ENCODE measurements around the gene FOXE3. TPM values are rescaled to one million over a fixed set of nuclear protein-coding genes. Genes with fewer than 3 reads are reported as not detected.

FOXE3 gene
- total RNA-seq, 2 donors from 2014 or later, result not detected

GRCh38 chr1:47406966-47407365, 9.1 kb upstream of the FOXE3 start:
- Histone ChIP-seq H3K9me3 (no peaks in the 10 kb centered on the region), H3K36me3 (no peaks in the 10 kb centered on the region), H3K27ac (no peak overlapping the region), H3K4me1 (no peaks in the 10 kb centered on the region), H3K4me3 (no peak overlapping the region), H3K27me3 (no peaks in the 10 kb centered on the region)
- TF ChIP-seq CTCF (IDR thresholded peaks at IDR 0.05), result no peak
- no peak for DNase-seq (ENCODE audit: low spot score)

- H3K36me3 ChIP-seq, result no peaks in the 10 kb centered on the region
- no peak overlapping the region for H3K27ac ChIP-seq
- DNase-seq (ENCODE audit: low spot score), result no peak
- H3K4me3 ChIP-seq, result no peak overlapping the region
- no peaks in the 10 kb centered on the region for H3K9me3 ChIP-seq
- TF ChIP-seq CTCF (IDR thresholded peaks at IDR 0.05), result no peak
- H3K27me3 ChIP-seq, result no peaks in the 10 kb centered on the region
- no peaks in the 10 kb centered on the region for H3K4me1 ChIP-seq
These were observed 8.6 kb upstream of the FOXE3 start for GRCh38 chr1:47407481-47407880.

- TF ChIP-seq CTCF (IDR thresholded peaks at IDR 0.05), result no peak
- H3K4me3 ChIP-seq, result no peak overlapping the region
- no peaks in the 10 kb centered on the region for H3K4me1 ChIP-seq
- no peak overlapping the region for H3K27ac ChIP-seq
- no peaks in the 10 kb centered on the region for H3K27me3 ChIP-seq
- no peaks in the 10 kb centered on the region for H3K9me3 ChIP-seq
- no peak for DNase-seq (ENCODE audit: low spot score)
- H3K36me3 ChIP-seq, result no peaks in the 10 kb centered on the region
These were observed 6.6 kb upstream of the FOXE3 start for GRCh38 chr1:47409311-47410067.

GRCh38 chr1:47410068-47410455, 6.0 kb upstream of the FOXE3 start:
- Histone ChIP-seq H3K27ac (no peak overlapping the region), H3K9me3 (no peaks in the 10 kb centered on the region), H3K4me1 (no peaks in the 10 kb centered on the region), H3K27me3 (no peaks in the 10 kb centered on the region), H3K4me3 (no peak overlapping the region), H3K36me3 (no peaks in the 10 kb centered on the region)
- no peak for DNase-seq (ENCODE audit: low spot score)
- no peak for TF ChIP-seq CTCF (IDR thresholded peaks at IDR 0.05)

- Histone ChIP-seq H3K9me3 (no peaks in the 10 kb centered on the region), H3K27ac (no peak overlapping the region), H3K27me3 (no peaks in the 10 kb centered on the region), H3K4me3 (no peak overlapping the region), H3K4me1 (no peaks in the 10 kb centered on the region), H3K36me3 (no peaks in the 10 kb centered on the region)
- no peak for TF ChIP-seq CTCF (IDR thresholded peaks at IDR 0.05)
- no peak for DNase-seq (ENCODE audit: low spot score)
These were observed 4.6 kb upstream of the FOXE3 start for GRCh38 chr1:47411436-47411835.

- no peak for TF ChIP-seq CTCF (IDR thresholded peaks at IDR 0.05)
- no peak for DNase-seq (ENCODE audit: low spot score)
- Histone ChIP-seq H3K4me3 (no peak overlapping the region), H3K4me1 (no peaks in the 10 kb centered on the region), H3K27me3 (peaks cover under 1 to 5% of the 10 kb centered on the region in 2 donors), H3K9me3 (no peaks in the 10 kb centered on the region), H3K27ac (no peak overlapping the region), H3K36me3 (no peaks in the 10 kb centered on the region)
These were observed 3.6 kb upstream of the FOXE3 start for GRCh38 chr1:47412437-47412836.
